ENCODE results near the gene ROBO3. TPM values are rescaled to one million over a fixed set of nuclear protein-coding genes. Genes with fewer than 3 reads are reported as not detected.

ROBO3 gene
- total RNA-seq, 2 experiments from 2014 or later: 26.2 to 27.2 TPM

- Histone ChIP-seq H3K27me3 (ENCODE audit: control insufficient read depth in 1 of 2, insufficient read depth in 2 of 2, low read length in 2 of 2) (peaks cover 32 to 61% of the 10 kb centered on the region in 2 experiments), H3K36me3 (ENCODE audit: insufficient read depth, low read length) (no peaks in the 10 kb centered on the region), H3K9me3 (ENCODE audit: control insufficient read depth in 1 of 2, insufficient read depth in 1 of 2, low read length in 2 of 2) (peaks cover 0 to 6% of the 10 kb centered on the region in 2 experiments), H3K4me1 (ENCODE audit: insufficient read depth, low read length) (peaks cover 32% of the 10 kb centered on the region), H3K27ac (ENCODE audit: low read depth in 1 of 2, low read length in 2 of 2) (no peak overlapping the region), H3K4me3 (ENCODE audit: low read length) (no peak overlapping the region)
- no peak for DNase-seq
- Mint-ChIP-seq H3K9me3 (no peaks in the 10 kb centered on the region), H3K27me3 (peaks cover 63% of the 10 kb centered on the region), H3K4me1 (ENCODE audit: low read depth) (peaks cover 33% of the 10 kb centered on the region), H3K36me3 (ENCODE audit: low read depth) (no peaks in the 10 kb centered on the region), H3K4me3 (peak overlapping the region; percentile 70), H3K27ac (no peak overlapping the region)
- intact Hi-C loops (cut with DNase I, micrococcal nuclease): loop anchor here in 1 of 2 experiments (2.0 kb wide), 1 partner anchor 35 kb away; no protein-coding TSS in a partner anchor
- ChIA-PET CTCF (no interaction called here), POLR2A (no interaction called here)
- no peak for TF ChIP-seq CTCF (IDR thresholded peaks at IDR 0.05)
- ATAC-seq (ENCODE audit: poor library complexity): no peak
Measured at GRCh38 chr11:124873951-124874350, 8.7 kb downstream of the ROBO3 start.

- Mint-ChIP-seq H3K9me3 (no peaks in the 10 kb centered on the region), H3K4me1 (ENCODE audit: low read depth) (peaks cover 26% of the 10 kb centered on the region), H3K27ac (no peak overlapping the region), H3K4me3 (peak overlapping the region; percentile 70), H3K27me3 (peaks cover 55% of the 10 kb centered on the region), H3K36me3 (ENCODE audit: low read depth) (no peaks in the 10 kb centered on the region)
- DNase-seq (no peak), ATAC-seq (ENCODE audit: poor library complexity) (no peak)
- Histone ChIP-seq H3K27me3 (ENCODE audit: control insufficient read depth in 1 of 2, insufficient read depth in 2 of 2, low read length in 2 of 2) (peaks cover 25 to 54% of the 10 kb centered on the region in 2 experiments), H3K4me3 (ENCODE audit: low read length) (no peak overlapping the region), H3K9me3 (ENCODE audit: control insufficient read depth in 1 of 2, insufficient read depth in 1 of 2, low read length in 2 of 2) (peaks cover 0 to 6% of the 10 kb centered on the region in 2 experiments), H3K36me3 (ENCODE audit: insufficient read depth, low read length) (no peaks in the 10 kb centered on the region), H3K27ac (ENCODE audit: low read depth in 1 of 2, low read length in 2 of 2) (no peak overlapping the region), H3K4me1 (ENCODE audit: insufficient read depth, low read length) (peaks cover 25% of the 10 kb centered on the region)
- no peak for TF ChIP-seq CTCF (IDR thresholded peaks at IDR 0.05)
- ChIA-PET POLR2A (no interaction called here), CTCF (no interaction called here)
- intact Hi-C loops (cut with DNase I, micrococcal nuclease): loop anchor here (2.0 to 5.0 kb wide), 7 partner anchors 36 to 1132 kb away; partner anchors contain the start of genes SIAE (in 2 of the 2), SPA17 (in 2 of the 2), MSANTD2 (in 1 of the 2) and TMEM218 (in 1 of the 2)
Measured at GRCh38 chr11:124874571-124875255, 9.5 kb downstream of the ROBO3 start.

- Histone ChIP-seq H3K27ac (ENCODE audit: low read depth in 1 of 2, low read length in 2 of 2) (no peak overlapping the region), H3K36me3 (ENCODE audit: insufficient read depth, low read length) (no peaks in the 10 kb centered on the region), H3K27me3 (ENCODE audit: control insufficient read depth in 1 of 2, insufficient read depth in 2 of 2, low read length in 2 of 2) (peaks cover 18 to 47% of the 10 kb centered on the region in 2 experiments), H3K4me1 (ENCODE audit: insufficient read depth, low read length) (peaks cover 23% of the 10 kb centered on the region), H3K4me3 (ENCODE audit: low read length) (peak overlapping the region; percentile 83), H3K9me3 (ENCODE audit: control insufficient read depth in 1 of 2, insufficient read depth in 1 of 2, low read length in 2 of 2) (peaks cover 0 to 6% of the 10 kb centered on the region in 2 experiments)
- no peak for TF ChIP-seq CTCF (IDR thresholded peaks at IDR 0.05)
- CTCF ChIA-PET: interaction anchor here (1.2 to 1.5 kb wide), 3 partner anchors 9 to 78 kb away, joined by 3 to 27 read pairs (median 11); partner anchors contain the start of gene ROBO3
- H3K9me3 Mint-ChIP-seq: no peaks in the 10 kb centered on the region
- peaks cover 48% of the 10 kb centered on the region for H3K27me3 Mint-ChIP-seq
- DNase-seq: no peak
- peak overlapping the region; percentile 81 for H3K4me3 Mint-ChIP-seq
- intact Hi-C loops (cut with DNase I, micrococcal nuclease): loop anchor here (2.0 to 5.0 kb wide), 7 partner anchors 37 to 1133 kb away; partner anchors contain the start of genes SIAE (in 2 of the 2), SPA17 (in 2 of the 2), MSANTD2 (in 1 of the 2) and TMEM218 (in 1 of the 2)
- no peak overlapping the region for H3K27ac Mint-ChIP-seq
- POLR2A ChIA-PET: interaction anchor here (0.9 to 1.5 kb wide), 6 partner anchors 9 to 236 kb away, joined by 3 to 30 read pairs (median 8); partner anchors contain the start of genes CCDC15 and TMEM218
- H3K36me3 Mint-ChIP-seq (ENCODE audit: low read depth): no peaks in the 10 kb centered on the region
- no peak for ATAC-seq (ENCODE audit: poor library complexity)
- H3K4me1 Mint-ChIP-seq (ENCODE audit: low read depth): peaks cover 25% of the 10 kb centered on the region
Measured at GRCh38 chr11:124875401-124875800, 10.2 kb downstream of the ROBO3 start.

Measured in CD4-positive, alpha-beta T cell (primary cell).